ENCODE results near the gene SHB.

SHB gene

DNA sequence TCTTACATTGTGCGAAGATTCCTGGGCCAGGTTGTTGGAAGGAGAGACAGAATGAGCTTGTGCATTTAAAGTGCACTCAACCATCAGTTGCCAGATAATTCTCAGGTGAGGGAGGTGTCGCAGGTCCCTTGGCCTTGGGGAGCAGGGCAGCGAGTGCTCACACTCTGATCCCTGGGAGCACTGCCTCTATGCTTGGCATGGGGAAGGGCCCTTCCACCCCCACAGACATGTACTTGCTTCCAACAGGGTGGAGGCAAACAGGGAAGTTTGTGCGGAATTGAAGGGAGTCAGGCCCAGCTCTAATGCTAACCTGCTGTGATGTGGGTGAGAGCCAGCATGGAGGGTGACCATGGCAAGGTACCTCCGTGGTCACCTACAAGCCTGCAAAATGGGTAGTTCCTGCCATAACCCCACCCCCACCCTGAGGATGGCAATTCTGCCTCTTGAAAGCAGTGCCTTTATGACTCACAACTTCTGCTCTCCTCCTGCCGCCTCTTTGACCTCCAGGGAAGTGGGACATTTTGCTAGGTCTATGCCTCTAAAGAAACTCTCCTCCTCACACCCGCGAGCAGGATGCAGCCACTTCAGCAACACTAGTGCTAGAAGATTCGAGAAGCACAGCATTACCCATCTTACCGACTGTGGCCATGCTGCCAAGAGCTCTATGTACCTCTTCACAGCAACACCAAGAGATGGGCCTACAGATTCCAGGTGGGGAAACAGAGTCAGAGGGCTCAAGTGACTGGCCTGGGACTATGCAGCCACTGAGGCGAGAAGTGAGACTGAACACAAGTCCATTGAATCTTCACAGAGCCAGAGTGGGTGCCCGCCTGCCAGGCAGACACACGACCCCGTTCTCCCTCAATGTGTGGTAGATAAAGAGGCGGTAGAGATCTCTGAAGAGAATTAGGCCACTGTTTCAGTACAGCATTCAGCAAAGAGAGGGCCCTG is 143.0 kb downstream of the SHB start:
- DNase-seq, result no peak

GRCh38 chr9:37925006-37925405 is 144.0 kb downstream of the SHB start:
- no peak for DNase-seq

DNA sequence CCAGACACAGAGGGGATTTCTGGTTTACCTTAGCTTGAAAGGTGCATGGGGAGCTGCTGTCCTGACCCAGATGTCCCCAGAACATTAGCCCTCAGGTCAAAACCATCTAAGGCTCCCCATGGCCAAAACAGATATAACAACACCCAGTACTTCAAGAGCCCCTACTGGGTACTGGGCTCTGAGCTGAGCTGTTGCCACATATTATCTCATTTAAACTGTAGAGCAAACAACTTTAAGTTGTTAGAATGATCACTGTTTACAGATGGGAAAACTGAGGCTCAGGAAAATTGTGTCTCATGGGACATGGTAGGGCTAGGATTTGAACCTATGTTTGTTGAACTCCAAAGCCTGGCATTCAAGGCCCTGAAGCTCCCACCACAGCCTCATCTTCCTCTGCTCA is 144.5 kb downstream of the SHB start:
- no peak for DNase-seq

GRCh38 chr9:37923796-37924427 is 145.1 kb downstream of the SHB start:
- no peak for DNase-seq

DNA sequence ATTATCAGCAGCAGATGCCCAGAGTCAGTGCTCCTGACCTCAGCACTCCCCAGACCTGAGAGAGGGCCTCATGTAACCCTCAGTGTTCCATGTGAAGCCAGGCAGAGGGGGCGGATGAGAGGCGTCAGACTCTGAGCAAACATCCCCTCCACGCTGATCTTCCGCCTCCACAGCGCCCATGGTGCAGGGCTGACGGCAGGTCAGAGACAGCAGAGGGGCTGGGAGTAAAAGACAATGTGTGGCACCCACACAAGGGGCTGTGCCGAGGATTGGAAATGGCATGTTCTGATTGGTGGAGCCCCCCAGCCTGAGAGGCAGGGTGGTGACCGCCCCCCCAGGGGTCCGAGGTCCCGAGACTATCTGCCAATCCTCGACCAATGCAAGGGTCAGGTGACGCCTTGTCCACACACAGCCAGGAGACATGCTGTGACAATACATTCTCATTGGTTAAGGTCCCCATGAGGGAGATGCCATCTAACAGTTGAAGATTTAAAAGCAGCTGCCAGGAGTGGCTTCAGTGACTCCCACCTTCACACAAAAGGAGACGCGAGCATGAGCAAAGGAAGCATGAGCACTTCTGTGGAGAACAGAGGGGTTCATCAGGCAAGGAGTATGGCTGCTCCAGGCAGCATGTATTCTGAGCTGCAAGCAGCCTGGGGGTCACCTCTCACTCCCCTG is 145.8 kb downstream of the SHB start:
- no peak for DNase-seq

DNA sequence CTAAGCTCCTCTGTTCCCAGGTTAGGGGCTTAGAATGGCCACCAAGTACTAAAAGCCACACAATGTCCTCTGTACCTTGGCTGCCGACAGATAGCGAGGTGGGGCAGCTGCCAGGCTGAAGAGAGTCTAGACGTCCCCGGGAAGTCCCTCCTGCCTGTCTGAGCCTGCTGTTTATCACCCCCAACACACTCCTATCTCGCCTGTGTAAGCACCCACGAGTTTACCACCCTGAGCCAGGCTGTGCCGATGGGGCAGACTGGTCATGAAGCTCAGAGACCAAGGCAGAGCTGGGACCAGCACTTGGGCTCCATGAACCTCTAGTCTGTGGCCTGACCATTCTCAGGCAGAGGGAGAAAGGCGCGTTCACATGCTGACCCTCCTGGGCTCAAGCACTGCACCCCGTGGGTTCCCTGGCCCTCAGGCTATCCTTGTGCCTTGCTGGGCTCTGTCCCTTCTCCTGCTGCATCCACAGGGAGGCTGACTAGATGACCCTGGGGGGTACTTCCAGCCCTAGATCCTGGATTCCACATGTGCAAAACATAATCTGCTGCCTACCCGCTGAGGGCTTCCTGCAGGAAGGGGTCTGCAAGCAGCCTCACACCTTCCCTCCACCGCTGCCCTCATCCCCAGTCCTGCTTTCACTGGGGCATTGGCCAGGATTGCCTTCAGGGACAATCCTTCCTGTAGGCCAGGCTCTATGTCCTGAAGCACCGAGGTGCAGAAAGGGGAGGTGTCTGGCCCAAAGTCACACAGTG is 146.5 kb downstream of the SHB start:
- DNase-seq, result no peak

DNA sequence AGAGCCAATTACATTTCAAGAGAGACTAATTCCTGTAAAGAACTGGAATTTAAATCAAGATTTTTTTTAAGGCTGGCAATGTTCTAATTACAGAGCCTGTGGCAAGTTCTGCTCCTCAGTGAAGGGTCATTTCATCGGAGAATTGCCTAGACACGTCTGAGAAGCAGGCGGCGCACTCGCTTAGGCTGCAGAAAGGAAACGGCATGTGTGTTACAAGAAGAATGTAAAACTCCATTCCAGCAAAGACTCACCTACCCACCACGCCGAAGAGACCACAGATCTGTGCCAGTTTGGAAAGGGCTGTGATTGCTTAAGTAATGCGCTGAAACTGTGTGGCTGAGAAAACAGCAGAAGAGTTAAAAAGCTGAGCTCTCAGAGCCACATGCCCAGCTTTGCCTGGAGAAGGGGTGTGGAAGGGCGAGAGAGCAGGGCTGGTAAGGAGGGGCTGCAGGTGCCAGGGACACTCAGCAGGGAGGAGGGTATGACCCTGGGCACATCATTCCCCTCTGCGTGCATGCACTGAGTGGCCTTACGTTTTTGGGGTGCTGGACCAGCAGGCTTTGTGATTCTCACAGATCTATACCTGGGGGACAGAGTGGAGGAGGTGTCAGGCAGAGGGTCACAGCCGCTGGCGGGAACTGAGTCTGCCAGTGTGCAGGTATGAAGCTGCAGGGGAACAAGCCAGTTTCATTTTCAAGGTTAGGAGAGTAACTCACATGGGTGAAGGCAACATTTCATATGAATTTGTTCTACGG is 147.3 kb downstream of the SHB start:
- no peak for DNase-seq

GRCh38 chr9:37921168-37921510 is 147.9 kb downstream of the SHB start:
- DNase-seq, result no peak

DNA sequence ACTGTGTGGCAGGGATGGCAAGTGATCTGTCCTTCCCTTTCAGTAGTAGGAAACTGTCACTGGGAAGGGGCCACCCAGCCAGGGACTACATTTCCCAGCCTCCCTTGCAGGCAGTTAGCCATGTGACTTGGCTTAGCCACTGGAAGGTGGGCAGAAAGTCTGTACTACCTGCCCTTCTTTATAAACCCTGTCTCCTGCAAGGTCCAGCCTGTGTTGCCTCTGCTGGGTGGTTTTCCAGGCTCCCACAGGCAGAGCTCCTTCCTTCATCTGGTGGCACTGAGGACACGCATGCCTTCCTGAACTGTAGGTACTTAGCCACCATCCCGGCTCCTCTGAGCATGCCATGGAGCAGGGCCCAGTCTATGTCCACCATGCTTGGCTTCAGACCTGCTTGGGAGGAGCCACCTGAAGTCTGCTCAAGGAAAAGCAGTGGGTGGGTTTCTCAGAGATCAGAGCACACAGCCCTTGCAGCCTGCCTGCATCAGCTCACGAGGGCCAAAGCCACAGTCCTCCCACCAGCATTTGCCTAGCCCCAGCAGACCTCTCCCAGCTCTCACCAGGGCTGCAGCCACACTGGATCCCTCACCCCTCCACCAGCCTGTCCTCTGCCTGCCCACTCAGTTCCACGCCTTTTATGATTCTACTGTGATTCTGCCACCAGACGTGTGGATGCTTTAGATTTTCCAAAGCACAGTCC is 148.4 kb downstream of the SHB start:
- no peak for DNase-seq

DNA sequence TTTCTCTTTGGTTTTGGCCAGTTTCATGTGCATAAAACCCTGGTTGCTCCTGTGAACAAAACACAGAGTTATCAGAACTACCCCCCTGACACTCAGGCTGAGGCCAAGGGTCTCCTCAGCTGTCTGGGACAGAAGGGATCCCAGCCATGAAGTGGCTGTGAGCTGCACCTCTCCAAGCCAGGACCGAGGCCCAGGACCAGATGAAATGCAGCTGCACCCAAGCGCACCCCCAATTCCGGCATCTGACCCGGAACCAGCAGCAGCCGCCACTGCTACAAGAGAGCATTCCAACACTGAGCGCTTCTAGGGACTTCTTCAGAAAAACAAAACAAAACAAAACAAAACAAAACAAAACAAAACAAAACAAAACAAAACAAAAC is 149.1 kb downstream of the SHB start:
- DNase-seq, result no peak

GRCh38 chr9:37919246-37919955 is 149.6 kb downstream of the SHB start:
- no peak for DNase-seq

- no peak for DNase-seq
Observed at GRCh38 chr9:37918665-37919170, 150.3 kb downstream of the SHB start.

DNA sequence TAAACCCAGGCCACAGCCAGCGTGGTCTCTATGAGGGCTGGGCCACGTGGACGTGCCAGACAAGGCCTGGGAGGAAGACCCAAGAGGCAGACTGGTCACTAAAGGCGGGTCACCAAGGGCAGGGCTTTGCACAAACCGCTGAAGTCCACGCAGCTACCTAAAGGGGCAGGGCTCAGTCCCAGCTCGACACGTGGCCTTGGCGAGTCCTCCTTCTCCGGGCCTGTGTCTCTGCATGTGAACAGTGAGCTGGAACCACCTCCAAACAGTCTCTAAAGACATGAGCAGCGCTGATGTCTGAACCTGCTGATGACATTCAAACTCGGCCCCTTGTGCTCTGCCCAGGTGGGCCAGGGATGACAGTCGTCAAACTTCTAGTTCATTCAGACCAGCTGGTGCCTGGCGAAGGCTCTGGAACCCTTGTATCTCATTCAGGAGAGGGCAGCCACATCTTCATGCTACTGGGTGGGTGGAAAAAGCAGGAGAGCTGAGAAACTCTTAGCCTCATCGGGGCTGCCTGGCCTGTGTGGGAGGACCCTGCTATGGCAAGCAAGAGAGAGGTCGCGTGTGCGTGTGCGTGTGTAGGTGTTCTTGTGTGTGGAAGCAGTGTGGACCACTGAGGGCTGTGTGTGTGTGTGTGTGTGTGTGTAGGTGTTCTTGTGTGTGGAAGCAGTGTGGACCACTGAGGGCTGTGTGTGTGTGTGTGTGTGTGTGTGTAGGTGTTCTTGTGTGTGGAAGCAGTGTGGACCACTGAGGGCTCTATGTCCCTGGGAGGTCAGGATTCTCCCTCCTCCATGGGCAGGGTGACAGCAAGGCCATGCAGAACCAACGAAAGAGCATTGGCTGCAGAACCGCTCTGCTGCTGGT is 151.0 kb downstream of the SHB start:
- DNase-seq, result no peak

DNA sequence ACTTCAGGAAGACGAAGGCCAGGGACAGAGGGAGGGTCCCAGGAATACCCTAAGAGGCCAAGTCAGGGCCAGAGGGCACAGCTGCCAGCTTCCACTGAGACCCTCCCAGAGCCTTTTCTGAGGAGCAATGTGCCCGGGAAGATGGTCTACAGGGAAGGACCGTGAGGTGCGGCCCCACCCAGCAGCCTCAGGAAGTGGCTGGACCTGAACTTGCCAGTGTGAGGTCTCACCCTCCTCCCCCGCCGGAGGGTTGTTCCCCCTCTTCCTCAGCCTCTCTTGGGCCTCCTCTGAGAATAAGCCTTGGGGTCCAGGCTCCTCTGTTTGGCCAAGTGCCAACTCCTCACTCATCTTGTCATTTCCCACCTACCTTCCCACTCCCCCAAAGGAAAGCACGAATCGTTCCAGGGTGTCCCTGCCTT is 151.7 kb downstream of the SHB start:
- no peak for DNase-seq

- no peak for DNase-seq
Observed at GRCh38 chr9:37916471-37917312, 152.3 kb downstream of the SHB start.

- DNase-seq, result no peak
Observed at GRCh38 chr9:37915911-37916470, 153.0 kb downstream of the SHB start.

DNA sequence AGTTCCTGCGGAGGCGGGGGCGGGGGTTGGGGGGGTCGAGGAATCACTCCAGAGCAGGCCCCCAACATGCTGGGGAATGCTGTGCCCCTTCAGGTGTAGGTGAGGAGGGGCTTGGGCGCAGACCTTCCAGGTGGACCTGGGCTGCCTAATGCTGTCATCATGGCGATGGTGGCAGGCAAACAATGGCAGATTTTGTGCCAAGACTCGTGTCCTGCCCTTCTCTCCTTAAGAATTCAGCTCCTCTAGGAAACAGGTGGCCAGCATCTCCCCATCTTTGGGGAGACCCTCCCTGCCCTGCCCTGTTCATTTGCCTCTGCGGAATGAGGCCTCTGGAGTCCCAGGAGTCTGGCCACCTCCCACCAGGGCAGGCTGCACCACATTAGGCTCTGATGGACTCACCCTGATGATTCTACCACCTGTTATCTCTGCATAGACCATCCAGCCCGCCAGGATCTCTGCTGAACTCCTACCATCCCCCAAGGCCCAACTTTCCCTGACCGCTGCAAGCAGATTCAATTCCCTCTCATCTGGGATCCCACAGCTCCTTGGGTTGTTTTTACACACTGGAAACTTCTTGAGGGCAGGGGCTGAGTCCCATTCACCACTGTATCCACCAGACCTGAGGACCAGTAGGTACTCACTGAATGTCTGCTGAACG is 154.2 kb downstream of the SHB start:
- DNase-seq, result no peak

DNA sequence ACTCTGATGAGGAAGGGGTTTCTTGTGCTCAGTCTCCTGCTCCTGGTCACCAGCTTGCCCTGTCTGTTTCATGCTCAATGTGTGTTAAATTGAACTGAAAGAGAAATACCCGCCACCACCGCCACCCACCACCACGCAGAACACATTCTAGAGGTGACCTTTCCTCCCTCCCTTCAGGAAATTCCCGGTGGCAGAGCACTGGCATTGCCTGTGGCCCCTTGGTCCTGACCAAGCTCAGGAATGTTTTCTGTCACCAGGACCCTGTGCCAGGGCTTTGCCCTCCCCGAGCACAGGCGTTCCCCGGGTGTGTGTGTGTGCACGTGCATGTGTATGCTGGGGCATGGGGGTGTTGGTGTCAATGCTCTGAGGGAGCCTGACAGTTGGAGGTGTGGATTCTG is 154.9 kb downstream of the SHB start:
- no peak for DNase-seq

All from activated CD4-positive, CD25-positive, alpha-beta regulatory T cell treated with anti-CD3 and anti-CD28 coated beads, Interleukin-2, amount 50 U/mL, for 72 hours (primary cell).